NCI-H187 treated with DMSO at 0.1 percent for 48 hours (cell line): ENCODE results near the gene GLRA3.

Experiments
- DNase-seq: peaks from one replicate; lab custom pipeline; 2025; lab: John Stamatoyannopoulos, UW

The GLRA3 gene

GRCh38 chr4:174595141-174595929 lies 233.7 kb downstream of the GLRA3 start:
- DNase-seq = no peak

DNA sequence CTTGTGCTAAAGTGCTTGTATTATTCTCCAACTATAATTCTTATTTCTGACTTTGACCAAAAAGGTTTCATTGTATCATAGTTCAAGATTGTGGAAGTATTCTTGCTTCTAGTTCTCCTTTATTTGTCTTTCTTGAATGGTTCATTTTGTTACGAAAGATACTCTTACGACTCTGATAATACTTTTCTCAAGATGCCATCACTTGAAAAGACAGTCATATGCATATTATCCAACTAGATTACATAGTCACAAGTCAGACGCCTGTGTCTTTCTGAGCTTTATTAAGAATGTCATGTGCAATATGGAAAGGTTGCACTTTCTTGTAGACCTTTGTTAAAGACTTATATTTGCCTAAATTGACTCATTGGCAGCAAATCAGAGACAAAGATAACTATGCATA lies 235.3 kb downstream of the GLRA3 start:
- no peak for DNase-seq

DNA sequence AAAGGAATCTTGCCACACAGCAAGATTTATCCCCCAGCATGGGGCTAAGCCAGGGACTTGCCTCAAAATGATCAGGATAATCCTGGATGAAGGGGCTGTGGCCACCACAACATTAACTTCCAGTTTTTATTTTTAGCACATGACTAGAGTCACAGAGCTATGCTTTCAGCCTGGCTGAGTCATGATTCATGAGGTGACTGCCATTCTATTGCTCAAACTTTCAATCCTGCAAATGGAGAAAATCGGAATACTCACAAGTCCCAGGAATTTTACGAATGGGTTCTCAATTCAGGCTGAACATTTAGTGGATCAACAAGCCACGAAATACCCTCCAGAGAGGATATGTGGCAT lies 236.1 kb downstream of the GLRA3 start:
- DNase-seq = no peak

- no peak for DNase-seq
Measured at GRCh38 chr4:174592256-174592984, 236.6 kb downstream of the GLRA3 start.

- DNase-seq = no peak
Measured at GRCh38 chr4:174591243-174592021, 237.6 kb downstream of the GLRA3 start.

DNA sequence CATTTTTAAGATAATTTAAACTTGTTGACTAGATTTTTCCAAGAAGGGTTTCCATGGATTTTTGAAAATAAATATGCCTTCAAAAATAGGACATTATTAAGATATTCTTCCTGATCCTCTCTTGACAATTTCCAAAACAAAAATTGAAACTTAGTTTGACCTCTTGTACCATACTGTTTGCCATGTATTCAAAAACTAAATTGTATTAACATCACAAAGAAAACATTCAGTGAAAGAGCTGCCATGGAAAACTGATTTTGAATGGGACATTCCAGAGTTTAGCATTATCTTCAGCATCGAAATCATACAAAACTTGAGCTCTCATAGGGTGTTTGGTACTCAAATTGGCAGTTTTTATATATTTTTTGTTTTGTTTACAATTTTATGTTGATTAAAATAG lies 238.7 kb downstream of the GLRA3 start:
- DNase-seq = no peak
